Non-pigmented ciliary epithelial cell (primary cell): ENCODE data around the gene DMKN.

Source experiments
- DNase-seq: peaks from one replicate; pipeline ENCODE4 v3.0.0-alpha.2; 2010; ENCODE audit warnings: low read depth

DMKN gene

DNA sequence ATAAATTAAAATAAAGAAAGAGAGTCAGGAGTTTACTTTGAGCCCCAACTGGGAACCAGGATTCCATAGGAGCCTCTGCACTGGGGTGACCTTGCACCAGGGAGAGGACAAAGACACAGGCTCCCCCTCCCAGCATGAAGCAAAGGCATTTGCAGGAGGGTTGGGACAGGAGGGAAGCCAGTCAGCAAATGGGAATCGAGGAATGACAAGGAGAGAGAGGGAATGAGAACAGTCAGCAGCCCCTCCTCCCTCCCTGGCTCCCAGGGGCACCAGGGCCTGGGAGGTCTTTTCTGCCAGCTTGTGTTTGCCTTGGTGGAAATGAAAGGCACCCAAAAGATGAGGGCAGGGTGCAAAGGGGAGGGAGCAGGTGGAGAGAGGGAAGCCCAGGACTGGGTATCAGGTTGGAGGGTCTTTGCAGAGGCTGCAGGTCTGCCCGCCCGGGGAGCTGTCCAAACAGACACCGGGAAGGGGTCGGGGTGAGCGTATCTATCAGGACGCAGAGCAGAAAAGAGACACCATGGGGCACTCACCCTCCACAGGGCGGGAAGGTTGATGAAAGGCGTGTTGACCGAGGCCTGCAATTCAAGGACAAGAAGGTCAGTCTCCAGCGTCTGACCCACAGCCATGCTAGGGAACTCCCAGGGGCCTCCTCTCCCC is 10.9 kb upstream of the DMKN start:
- DNase-seq = no peak

DNA sequence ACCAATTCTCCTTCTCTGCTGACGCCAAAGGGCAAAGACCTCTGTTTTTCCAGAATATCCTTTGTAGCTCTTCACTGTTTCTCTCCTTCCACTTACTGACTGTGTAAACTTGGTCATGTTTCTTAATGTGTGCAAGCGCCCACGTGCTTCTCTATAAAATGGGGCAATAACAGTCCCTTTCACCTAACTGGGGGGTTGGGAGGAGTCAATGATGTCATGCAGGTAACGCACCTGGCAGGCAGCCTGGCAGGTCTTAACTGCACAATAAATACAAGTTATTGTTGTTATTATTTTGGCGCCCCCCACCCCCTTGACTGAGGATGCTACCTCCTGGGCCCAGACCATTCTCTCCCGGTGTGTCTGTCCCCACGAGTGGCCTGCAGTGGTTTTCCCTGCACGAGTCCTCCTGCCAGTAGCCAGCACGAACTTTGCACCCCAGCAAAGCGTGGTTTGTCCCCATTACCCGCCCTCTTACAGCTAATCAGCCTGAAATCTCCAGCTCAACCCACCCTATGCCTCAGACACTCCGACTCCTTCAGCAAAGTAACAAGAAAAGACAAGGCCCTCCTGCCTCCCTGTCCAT is 9.4 kb upstream of the DMKN start:
- DNase-seq = no peak

DNA sequence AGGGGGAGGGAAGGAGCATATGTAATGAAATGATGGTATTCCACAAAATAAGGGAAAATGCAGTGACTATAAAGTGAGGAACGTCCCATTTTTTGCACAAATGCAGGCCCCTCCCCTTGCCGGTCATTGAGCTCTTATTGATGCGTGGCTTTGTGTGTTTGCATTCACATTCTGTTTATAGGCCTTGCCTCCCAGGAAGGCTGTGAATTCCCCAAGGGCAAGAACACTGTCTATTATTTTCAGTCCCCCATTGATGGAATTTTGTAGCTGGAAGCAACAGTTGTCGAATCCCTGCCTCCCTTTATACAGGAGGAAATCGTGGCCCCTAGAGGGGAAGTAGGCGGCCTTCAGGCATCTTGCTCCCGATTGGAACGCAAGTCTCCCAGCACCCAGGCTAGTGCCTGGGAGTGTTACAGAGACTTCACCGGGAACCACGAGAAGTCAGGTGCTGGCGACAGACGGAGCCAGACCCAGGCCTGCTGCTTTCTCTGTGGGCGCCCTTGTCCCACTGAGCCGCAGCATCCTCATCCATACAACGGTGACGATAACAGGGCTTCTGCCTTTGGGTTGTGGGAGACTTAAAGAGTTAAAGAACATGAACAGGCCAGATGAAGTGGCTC is 7.8 kb upstream of the DMKN start:
- no peak for DNase-seq

DNA sequence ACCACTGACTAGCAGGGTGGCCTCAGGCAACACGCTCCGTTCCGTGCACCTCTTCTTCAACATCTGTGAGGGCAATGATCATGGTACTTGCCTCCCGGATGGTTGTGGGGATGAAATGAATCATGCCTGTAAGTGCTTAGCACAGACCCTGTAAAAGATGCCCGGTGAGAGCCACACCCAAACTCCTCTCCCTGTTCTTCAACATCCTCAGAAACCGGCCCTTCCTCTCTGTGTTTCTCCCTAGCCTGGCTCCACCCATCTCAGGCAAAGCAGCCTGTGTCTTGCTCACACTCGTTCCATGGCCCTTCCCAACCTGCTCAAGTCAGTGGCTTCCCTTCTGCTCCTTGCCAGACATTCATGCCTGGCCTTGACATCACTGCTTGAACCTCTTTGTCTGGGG is 5.8 kb upstream of the DMKN start:
- no peak for DNase-seq

DNA sequence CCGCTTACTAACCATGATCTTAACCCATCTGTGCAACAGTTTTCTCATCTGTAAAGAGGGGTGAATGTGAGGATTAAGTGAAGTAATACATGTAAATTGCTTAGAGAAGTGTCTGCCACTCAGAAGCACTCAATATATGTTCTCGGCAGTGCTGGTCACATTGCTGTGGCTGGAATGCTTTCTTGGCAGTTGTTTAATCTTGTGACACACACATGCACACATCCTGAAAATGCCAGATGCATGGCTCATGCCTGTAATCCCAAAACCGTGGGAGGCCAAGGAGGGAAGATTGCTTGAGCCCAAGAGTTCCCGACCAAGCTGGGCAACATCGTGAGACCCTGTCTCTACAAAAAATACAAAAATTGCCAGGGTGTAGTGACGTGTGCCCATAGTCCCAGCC is 4.9 kb upstream of the DMKN start:
- DNase-seq = peak; percentile 83

DNA sequence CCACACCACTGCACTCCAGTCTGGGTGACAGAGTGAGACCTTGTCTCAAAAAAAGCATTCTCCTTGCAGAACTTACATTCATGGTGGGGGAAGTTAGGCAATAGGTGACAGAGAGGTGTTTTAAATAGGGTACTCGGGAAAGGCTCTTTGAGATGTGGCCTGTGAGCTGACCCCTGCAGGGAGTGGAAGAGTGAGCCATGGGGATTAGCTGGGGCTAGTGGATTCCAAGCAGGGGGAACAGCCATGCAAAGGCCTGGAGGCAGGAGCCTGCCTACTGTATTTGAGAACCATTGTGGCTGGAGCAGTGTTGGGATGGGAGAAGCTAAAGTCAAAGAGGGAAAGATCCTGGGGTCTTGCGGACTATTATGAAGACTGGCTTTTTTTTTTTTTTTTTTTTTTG is 3.9 kb upstream of the DMKN start:
- no peak for DNase-seq

DNA sequence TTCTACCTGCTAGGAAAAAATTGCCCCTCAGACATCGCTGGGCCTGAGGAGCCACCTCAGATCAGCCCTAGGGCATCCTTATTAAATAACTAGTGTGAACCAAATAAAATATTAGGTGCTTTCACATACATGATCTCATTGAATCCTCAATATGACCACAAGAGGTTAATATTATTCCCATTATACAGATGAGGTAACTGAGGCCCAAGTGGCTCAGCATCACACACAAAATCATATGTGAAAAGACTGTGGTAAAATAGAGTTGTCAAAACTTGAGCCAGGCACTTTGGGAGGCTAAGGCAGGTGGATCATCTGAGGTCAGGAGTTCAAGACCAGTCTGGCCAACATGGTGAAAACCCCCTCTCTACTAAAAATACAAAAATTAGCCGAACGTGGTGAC is 2.9 kb upstream of the DMKN start:
- no peak for DNase-seq

DNA sequence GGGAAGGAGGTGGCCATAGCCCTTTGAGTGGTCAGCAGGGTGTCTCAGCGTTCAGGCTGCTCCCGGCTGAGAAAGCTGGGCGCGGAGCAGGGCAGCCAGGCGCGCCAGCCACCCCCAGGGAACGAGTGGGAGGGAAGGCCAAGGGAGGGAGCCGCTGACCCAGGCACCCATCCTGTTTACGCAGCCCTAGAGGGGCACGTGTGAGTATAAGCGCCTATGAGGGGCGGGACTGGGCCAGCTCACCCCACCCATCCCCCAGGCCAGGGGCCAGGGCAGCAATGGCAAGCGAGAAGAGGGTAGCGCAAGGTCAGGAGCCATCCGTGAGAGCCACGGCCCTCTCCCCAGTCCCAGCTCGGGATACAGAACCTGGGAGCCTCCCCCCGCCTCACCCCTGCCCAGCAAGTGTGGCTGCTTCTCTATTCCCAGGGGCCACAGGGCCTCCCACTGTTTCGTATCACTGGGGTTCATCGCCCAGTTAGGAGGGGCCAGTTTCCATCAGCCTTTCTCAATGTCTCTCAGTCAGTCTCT is 897 bp upstream of the DMKN start:
- DNase-seq = no peak

DNA sequence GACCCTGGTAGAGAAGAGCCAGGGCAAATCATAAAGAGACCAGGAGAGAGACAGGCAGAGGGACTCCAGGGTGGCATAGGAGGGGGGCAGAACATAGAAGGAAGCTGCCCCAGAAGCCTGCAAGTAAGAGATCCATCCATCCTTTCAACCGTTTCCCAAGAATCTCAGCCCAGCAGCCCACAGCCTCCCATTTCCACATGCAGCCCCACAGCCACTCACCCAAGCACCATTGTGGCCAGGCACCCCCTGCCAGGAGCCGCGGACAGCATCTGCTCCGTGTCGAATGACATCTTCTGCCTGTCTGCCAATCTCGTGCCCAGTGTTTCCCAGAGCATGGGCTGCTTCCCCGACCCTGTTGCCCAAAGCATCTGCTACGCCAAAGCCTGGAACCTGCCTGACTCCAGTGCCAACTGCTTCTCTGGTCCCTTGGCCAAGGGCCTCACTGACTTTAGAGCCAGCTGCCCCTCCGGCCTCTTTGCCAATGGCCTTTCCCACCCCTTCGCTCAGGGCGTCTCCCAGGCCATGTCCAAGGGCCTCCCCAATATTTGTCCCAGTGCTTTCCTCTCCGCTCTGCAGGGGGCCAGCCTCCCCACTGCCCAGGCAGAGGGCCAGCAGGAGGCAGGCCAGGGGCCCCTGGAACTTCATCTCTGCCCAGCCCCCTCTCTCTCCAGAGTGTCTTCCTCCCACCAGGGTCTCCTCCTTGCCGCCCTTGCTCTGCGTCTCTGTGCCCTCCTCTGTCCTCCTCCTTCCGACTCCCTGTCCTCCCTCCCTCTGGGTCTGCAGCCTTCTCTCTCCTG is 420 bp downstream of the DMKN start:
- no peak for DNase-seq

DNA sequence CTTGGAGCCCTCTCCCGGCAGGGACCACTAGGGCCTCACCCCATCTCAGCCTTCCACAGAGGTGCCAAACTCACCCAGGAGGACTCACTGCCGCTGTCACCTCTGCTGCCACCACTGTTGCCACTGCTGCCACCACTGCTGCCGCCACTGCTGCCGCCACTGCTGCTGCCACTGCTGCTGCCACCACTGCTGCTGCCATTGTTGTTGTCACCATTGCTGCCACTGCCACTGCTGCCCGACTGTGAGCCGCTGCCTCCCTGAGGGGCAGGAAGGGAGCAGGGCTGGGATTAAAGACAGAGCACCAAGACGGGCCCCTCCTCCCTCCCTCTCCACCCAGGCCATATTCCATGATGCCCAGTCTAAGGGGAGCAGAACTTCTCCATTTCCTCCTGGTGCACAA is 2.1 kb downstream of the DMKN start:
- no peak for DNase-seq

DNA sequence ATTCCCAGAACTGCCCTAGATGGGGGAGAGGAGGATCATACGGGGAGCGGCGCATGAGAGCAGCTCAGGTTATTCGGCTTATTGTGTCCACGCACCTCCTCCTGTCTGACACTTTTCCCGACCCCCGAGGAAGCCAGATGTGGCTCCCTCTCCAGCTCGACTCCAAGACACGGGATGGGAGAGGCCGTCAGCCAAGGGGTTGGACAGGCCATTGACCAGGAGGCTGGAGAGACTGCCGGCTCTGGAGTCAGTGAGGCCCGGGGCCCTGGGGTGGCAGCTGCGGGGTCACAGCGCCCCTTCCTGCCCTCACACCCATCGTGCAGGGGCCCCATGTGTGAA is 2.9 kb downstream of the DMKN start:
- DNase-seq = no peak

DNA sequence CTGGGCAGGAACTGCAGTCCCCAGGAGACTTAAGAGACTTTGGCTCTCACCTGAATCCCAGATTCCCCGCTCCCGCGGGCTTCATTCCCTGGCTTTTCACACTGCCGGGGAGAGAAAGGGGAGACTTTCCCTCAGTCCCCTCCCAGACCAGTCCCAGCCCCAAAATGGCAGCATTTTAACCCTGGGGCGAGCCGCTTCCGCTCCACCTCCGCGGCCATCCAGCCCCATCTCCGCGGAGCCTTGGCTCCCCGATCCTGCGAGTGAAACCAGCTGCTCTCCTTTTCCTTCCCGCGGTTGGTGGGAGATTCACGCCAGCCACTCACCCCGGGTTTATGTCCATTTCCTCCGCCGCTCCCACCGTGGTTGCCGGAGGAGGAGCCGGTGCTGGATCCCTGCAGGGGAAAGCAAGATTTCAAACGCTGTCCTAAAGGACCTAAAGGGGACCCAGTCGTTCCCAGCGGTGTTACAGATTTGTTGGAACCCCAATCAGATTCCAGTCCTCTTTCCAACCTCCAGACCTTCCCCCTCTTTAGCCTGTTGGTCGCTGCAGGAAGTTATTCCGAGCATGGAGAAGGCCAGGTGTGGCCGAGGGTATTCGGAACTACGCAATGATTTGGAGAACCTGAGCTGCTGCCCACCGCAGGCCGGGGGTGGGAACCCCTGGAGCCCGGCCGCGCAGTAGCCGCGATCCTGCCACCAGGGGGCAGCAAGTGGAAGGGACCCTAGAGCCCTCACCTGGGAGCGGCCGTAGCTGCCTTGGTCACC is 3.4 kb downstream of the DMKN start:
- no peak for DNase-seq

DNA sequence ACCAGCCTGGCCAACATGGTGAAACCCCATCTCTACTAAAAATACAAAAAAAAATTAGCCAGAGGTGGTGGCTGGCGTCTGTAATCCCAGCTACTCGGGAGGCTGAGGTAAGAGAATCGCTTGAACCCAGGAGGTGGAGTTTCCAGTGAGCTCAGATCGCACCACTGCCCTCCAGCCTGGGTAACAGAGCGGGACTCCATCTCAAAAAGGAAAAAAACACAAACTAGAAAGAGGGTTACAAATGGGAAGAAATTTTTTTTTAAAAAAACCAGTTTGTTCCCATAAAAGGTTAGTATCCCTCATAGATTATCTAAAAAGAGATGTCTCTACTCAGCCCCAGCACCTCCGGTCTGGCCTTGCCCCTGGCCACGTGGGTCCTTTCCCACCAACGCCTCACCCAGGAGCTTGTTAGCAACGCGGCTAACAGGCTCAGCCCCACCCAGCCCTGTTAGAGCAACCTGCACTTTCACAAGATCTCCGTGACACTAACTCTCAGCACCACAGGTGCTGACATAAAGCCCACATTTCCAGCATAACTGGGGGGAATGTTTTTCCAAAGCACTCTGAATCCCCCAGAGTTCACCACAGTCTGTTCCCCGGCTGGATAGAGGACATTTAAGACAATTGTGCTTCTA is 4.3 kb downstream of the DMKN start:
- no peak for DNase-seq

DNA sequence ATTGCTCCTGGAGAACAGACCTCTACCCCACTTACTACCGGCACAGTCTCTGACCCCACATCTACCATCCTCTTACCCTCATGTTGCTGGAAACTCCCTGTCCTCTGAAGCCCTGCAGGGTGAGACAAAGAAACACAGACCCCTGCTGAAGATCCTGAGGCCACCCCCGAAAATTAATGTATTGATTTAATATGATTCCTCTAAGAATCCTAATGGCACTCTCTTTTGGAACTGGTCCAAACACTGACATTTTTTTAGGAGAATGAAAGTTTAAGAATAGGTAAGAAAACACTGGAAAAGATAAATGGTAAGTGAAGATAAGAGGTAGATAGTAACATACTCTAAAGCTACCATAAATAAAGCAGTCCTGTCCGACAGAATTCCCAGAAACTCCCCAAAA is 5.3 kb downstream of the DMKN start:
- no peak for DNase-seq

DNA sequence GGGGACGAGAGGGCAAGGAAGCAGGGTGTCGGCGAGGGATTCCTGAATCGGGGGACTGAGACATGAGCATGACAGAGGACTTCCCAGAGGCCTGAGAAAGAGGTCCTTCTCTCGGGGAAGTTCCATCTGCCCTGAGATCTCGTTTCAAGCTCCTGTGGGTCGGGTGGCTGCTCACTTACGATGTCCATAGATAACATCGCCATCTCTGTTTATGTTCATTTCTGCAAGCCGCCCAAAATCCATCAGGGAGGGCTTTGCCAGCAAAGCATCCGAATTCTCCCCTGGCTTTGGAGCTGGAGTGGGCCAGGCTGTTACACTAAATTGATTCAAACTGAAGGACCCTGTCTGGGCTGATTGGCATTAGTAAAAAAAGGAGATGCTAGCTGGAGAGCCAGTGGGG is 5.9 kb downstream of the DMKN start:
- no peak for DNase-seq

DNA sequence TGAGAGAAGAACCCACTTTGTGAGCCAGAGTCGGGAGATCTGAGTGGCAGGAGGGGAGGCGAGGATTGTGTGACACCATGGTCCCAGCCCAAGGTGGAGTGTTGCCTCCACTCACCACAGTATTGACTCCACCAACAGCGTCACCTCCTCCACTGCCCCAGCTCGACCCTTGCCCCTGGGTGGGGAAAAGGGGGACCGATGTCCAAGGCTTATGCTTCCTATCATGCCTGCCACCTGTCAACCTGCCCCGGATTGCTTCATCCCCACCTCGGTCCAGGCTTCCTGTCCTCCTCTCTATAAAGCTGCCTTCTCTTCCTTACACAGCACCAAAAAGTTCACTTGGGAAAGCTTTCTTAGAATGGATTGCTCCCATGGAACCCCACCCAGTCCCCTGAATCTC is 7.4 kb downstream of the DMKN start:
- DNase-seq = no peak

DNA sequence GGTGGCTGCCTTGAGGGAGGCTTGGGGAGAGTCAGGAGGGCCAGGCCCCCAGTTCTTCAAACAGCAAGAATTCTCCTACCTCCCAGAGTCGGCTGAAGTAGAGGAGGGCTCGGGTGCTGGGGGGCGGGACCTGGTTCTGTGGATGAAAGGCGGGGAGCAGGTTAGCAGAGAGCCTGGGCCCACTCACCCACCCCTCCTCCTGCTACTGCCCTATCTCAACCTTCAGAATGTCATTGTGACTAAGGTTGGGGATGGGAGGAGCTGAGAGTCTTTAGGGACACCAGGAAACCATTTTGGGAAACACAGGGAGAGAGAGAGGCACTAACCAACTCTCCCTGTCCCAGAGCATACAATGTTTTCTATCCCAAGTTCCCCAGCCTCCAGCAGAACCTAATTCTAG is 10.7 kb downstream of the DMKN start:
- DNase-seq = no peak

DNA sequence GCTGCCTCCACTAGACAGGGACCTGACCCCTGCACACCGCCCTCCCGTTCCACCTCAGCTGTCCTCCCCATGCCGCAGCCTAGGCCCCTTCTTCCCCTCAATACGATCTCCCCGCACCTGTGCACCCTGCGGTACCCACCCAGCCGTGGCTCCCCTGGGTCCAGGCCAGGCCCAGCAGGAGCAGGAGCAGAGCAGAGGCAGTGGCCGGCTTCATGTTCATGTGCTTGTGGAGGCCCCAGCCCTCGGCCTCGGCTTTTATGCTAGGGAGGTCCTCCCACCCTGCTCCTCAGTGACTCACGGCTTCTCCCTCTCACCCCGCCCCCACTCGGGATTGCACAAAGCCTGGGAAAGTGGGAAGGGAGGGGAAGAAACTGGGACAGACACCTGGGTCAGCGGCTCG is 11.8 kb downstream of the DMKN start:
- DNase-seq = no peak

DNA sequence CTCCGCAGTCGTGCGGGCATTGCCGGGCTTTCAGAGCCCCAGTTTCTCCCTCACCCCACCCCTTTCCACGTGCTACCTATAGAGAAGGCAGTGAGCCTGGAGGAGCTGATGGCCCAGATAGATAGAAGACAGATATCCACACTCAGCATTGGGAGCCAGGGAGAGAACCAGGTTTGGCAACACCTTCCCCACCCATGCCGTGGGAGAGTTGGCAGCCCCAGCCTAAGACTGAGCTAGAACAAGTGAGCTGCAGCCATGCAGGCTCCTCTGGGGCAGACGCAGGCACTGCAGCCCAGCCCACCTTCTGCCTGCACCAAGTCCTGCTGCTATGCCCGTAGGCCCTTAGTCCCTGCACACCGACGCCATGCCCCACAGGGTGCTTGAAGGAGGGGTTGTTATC is 12.8 kb downstream of the DMKN start:
- no peak for DNase-seq

DNA sequence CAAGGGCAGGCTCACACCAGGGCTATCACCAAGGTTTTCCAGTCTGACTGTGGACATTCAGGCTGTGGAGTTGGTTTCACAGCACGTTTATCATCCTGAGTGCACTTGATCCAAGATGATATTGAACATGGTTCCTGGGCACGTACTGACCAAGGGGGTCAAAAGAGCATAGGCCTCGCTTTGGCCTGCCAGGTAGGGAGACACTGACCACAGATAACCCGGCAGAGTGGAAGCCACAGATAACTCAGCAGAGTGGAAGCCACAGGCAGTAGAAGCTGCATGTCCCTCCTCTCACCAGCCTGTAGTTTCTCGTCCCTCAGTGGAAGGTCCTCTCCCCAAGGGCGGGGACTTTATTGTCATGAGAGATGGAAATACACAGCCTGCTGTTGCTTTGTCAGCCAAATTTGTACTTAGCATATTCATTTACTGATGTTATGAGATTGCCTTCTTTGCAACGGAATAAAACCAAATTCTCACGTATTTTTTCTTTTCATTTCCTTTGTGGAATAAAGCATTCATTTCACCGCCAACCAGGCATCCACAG is 14.4 kb downstream of the DMKN start:
- DNase-seq = no peak

DNA sequence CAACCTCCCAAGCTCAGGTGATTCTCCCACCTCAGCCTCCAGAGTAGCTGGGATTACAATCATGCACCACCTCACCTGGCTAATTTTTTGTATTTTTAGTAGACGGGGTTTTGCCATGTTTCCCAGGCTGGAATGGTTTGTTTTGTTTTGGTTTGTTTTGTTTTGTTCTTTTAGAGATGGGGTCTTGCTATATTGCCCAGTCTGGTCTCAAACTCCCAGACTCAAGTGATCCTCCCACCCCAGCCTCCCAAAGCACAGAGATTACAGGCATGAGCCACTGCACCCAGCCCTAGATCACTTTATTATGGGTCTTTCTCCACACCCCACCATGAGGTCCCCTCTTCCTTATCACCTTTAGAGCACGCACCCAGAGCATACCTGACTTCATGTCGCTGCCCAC is 15.2 kb downstream of the DMKN start:
- DNase-seq = no peak

DNA sequence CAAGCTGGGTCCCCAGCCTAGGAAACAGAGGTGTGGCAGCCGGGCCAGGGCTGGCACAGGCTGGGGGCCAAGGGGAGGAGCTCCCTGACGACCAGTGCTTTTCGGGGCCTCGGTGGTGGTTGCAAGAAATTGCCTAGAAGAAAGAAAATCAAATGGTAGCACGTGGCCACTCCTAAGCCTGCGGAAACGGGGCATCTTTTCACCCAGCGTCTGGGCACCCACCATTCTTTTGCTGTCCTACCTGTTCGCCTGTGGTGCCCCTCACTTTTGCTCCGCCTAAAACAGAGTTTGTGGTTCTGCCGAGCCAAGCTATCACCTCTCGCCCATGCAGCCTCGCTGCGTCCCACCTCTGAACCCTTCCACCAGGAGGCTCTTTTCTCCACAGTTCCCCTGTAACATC is 16.0 kb downstream of the DMKN start:
- no peak for DNase-seq
